HepG2 (cell line): Measurements from ENCODE around the gene COBL. TPM values are rescaled to one million over a fixed set of nuclear protein-coding genes. Genes with fewer than 3 reads are reported as not detected.

Experiments
- ATAC-seq: fragments of 200-7000 bp; cut with Tn5 transposase; 3 replicates; pipeline ENCODE4 v1.9.1; 2020; ENCODE audit warnings: mild to moderate bottlenecking, moderate library complexity
- Bru-seq: library from RNA; stranded (reverse); fragments of 400-500 nt; gene quantifications from one replicate; lab custom pipeline; 2021; lab: Mats Ljungman, UMichigan
- BruChase-seq, 2 experiments: library from RNA; stranded (reverse); fragments of 400-500 nt; gene quantifications; one replicate each; lab custom pipeline; 2021; lab: Mats Ljungman, UMichigan
- BruUV-seq: library from RNA; stranded (reverse); fragments of 400-500 nt; replicated peaks from 2 replicates; lab custom pipeline; 2021; lab: Mats Ljungman, UMichigan
- CTCF ChIA-PET: fragments of 300-600 bp; formaldehyde crosslinking; extraction: SDS; loops from one replicate; lab custom pipeline; 2021; ENCODE audit warnings: low total read pairs, inconsistent platforms, low intra/inter-chr PET ratio; lab: Yijun Ruan, JAX
- POLR2A ChIA-PET: fragments of 350-600 bp; sonication (Branson Sonifier 250); formaldehyde crosslinking; loops from one replicate; lab custom pipeline; 2020; ENCODE audit warnings: antibody characterized with exemption, inconsistent platforms; lab: Yijun Ruan, JAX
- DNase-seq: peaks from one replicate; pipeline ENCODE4 v3.0.0-alpha.2; 2015; ENCODE audit warnings: low spot score
- FAIRE-seq: peaks from 3 replicates; lab custom pipeline; 2011; peaks lifted over from hg19 to GRCh38; lab: Jason Lieb, UNC
- H2AFZ ChIP-seq: one replicate; pipeline ENCODE4 v1.6.1; 2011; ENCODE audit warnings: low read length, inconsistent platforms
- H3K27ac ChIP-seq: fragments of 300-600 bp; 3 replicates; pipeline ENCODE4 v1.8.0; 2011; ENCODE audit warnings: mixed run types, mild to moderate bottlenecking, mixed read lengths, low read length, inconsistent platforms; ENCODE audit not compliant: insufficient read depth; ENCODE audit errors: extremely low read length
- H3K27me3 ChIP-seq, 2 experiments: fragments of 200-600 bp in 1 of 2; 2 replicates in 1 of 2; 3 replicates in 1 of 2; pipeline versions ENCODE4 v1.6.0 to v1.8.0; 2011; ENCODE audit warnings: low read length in 2 of 2, mild to moderate bottlenecking in 2 of 2, moderate library complexity in 2 of 2, inconsistent platforms in 1 of 2; ENCODE audit not compliant: insufficient read depth in 2 of 2, control insufficient read depth in 1 of 2
- H3K36me3 ChIP-seq, 2 experiments: fragments of 200-600 bp in 1 of 2; replicated peaks in 1 of 2; 2 replicates in 1 of 2; 3 replicates in 1 of 2; pipeline versions ENCODE4 v1.5.1 to v1.8.0; 2011; ENCODE audit warnings: low read length in 2 of 2, inconsistent platforms in 1 of 2; ENCODE audit not compliant: insufficient read depth in 2 of 2, control insufficient read depth in 1 of 2
- H3K4me1 ChIP-seq: 2 replicates; pipeline ENCODE4 v1.5.1; 2012; ENCODE audit warnings: low read length, inconsistent platforms; ENCODE audit not compliant: insufficient read depth
- H3K4me2 ChIP-seq: 2 replicates; pipeline ENCODE4 v1.6.0; 2011; ENCODE audit warnings: low read depth, low read length, inconsistent platforms
- H3K4me3 ChIP-seq, 3 experiments: fragments of 200-600 bp in 1 of 3; sonication (generic), shearing (Covaris generic) in 1 of 3; replicated peaks in 1 of 3; 2 replicates each; pipeline ENCODE4 v1.5.1; 2011 to 2016; ENCODE audit warnings: low read length in 3 of 3, inconsistent platforms in 2 of 3, low read depth in 2 of 3, mild to moderate bottlenecking in 2 of 3, control low read depth in 1 of 3, mixed read lengths in 1 of 3; ENCODE audit not compliant: insufficient read depth in 1 of 3
- H3K79me2 ChIP-seq: one replicate; pipeline ENCODE4 v1.6.1; 2011; ENCODE audit warnings: low read length, inconsistent platforms; ENCODE audit not compliant: insufficient read depth
- H3K9ac ChIP-seq: 2 replicates; pipeline ENCODE4 v1.6.0; 2011; ENCODE audit warnings: mild to moderate bottlenecking, low read depth, low read length, inconsistent platforms; ENCODE audit not compliant: insufficient read depth
- H3K9me3 ChIP-seq: 2 replicates; pipeline ENCODE4 v1.5.1; 2012; ENCODE audit warnings: mild to moderate bottlenecking, low read length
- H4K20me1 ChIP-seq: 2 replicates; pipeline ENCODE4 v1.6.0; 2011; ENCODE audit warnings: inconsistent platforms, mild to moderate bottlenecking, low read length, moderate library complexity; ENCODE audit not compliant: insufficient read depth
- EZH2 ChIP-seq: conservative IDR thresholded peaks from 2 replicates; pipeline ENCODE4 v1.6.1; 2012; ENCODE audit warnings: mild to moderate bottlenecking, low read depth, low read length, moderate library complexity
- GLMP ChIP-seq: sonication (generic); formaldehyde crosslinking; IDR thresholded peaks from 2 replicates; pipeline ENCODE4 v1.9.0; 2021; ENCODE audit warnings: missing genetic modification reagents, mild to moderate bottlenecking, borderline replicate concordance
- HIC2 ChIP-seq: sonication (generic); formaldehyde crosslinking; IDR thresholded peaks from 2 replicates; pipeline ENCODE4 v1.9.0; 2022; ENCODE audit warnings: low read depth, missing genetic modification reagents
- HOXA5 ChIP-seq: sonication (generic); formaldehyde crosslinking; IDR thresholded peaks from 2 replicates; pipeline ENCODE4 v1.4.0; 2020; ENCODE audit warnings: missing genetic modification reagents
- KDM5B ChIP-seq: sonication (generic); formaldehyde crosslinking; IDR thresholded peaks from 2 replicates; pipeline ENCODE4 v1.4.0; 2020; ENCODE audit warnings: missing genetic modification reagents, mild to moderate bottlenecking, borderline replicate concordance
- SALL1 ChIP-seq: sonication (generic); formaldehyde crosslinking; IDR thresholded peaks from 2 replicates; pipeline ENCODE4 v1.8.0; 2022; ENCODE audit warnings: mild to moderate bottlenecking, missing genetic modification reagents
- ZEB1 ChIP-seq: IDR thresholded peaks from 2 replicates; pipeline ENCODE4 v1.6.1; 2012; ENCODE audit warnings: mild to moderate bottlenecking, low read depth, inconsistent platforms; ENCODE audit not compliant: insufficient replicate concordance
- ZHX1 ChIP-seq: sonication (generic); formaldehyde crosslinking; IDR thresholded peaks from 2 replicates; pipeline ENCODE4 v1.8.1; 2022; ENCODE audit warnings: low read depth, mild to moderate bottlenecking, missing genetic modification reagents
- ZNF75D ChIP-seq: sonication (generic); formaldehyde crosslinking; IDR thresholded peaks from 2 replicates; pipeline ENCODE4 v1.8.1; 2023; ENCODE audit warnings: missing genetic modification reagents, mild to moderate bottlenecking, borderline replicate concordance
- ZSCAN22 ChIP-seq: sonication (generic); formaldehyde crosslinking; IDR thresholded peaks from 2 replicates; pipeline ENCODE4 v1.4.0; 2020; ENCODE audit warnings: mild to moderate bottlenecking, missing genetic modification reagents
- WGBS: methylation state at CpG from one replicate; pipeline ENCODE4 v1.1.6; 2017; ENCODE audit warnings: low lambda C conversion rate; 5-methylcytosine and 5-hydroxymethylcytosine counted together
- in situ Hi-C: cut with HindIII; loops from 2 replicates; pipeline ENCODE4 v1.10.0; 2017; ENCODE audit warnings: low pct_unique_long_range_greater_than_20kb; ENCODE audit not compliant: extremely low pct_ligation_motif_present
- intact Hi-C: fragments of 100-400 bp; cut with micrococcal nuclease; formaldehyde crosslinking; loops from one replicate; pipeline ENCODE4 v1.10.0; 2022; ENCODE audit not compliant: unreplicated experiment
- long read RNA-seq, 2 experiments: library from RNA in 1 of 2; library from polyadenylated mRNA in 1 of 2; stranded (forward) in 1 of 2; unstranded in 1 of 2; transcript quantifications; one replicate each; pipeline ENCODE4 v2.0.0, GENCODE V29; 2019 to 2022
- polyA minus RNA-seq, 3 experiments: library from RNA; depleted of rRNA, polyadenylated mRNA; stranded (reverse); fragments of >200 nt; gene quantifications; 2 replicates each; pipeline ENCODE4 v1.2.3, GENCODE V29; 2011; ENCODE audit warnings: low replicate concordance in 1 of 3
- polyA plus RNA-seq, 8 experiments: library from polyadenylated mRNA; depleted of rRNA in 3 of 8; stranded (reverse) in 7 of 8; unstranded in 1 of 8; fragments of >200 nt; fragmentation: Illumina TruSeq in 4 of 8; extraction: Trizol in 4 of 8; gene quantifications; 2 replicates each; pipeline versions ENCODE4 v1.2.1 to v1.2.3, GENCODE V29; 2011 to 2016; ENCODE audit warnings: low read depth in 4 of 8, missing spikeins in 1 of 8, mixed read lengths in 1 of 8; ENCODE audit not compliant: insufficient read depth in 1 of 8
- total RNA-seq, 5 experiments: library from RNA; depleted of rRNA; stranded (reverse); fragments of >200 nt; fragmentation: Illumina TruSeq; extraction: Trizol; gene quantifications; 2 replicates each; pipeline ENCODE4 v1.2.3, GENCODE V29; 2016; ENCODE audit warnings: low read depth in 1 of 5

COBL gene
- total RNA-seq (2016; rRNA removed; fragmentation: Illumina TruSeq; extraction: Trizol) (3.8 and 4.4 TPM in 2 replicates), polyA plus RNA-seq (2011; rRNA removed) (4.9 and 8.4 TPM in 2 replicates), polyA minus RNA-seq (2011; rRNA and poly(A)+ RNA removed; ENCODE audit: low replicate concordance) (15.4 and 59.2 TPM in 2 replicates), Bru-seq, nascent RNA (percentile 73 among the genes with signal in this experiment), BruChase-seq, experiment 1, labeled RNA remaining after a 6-hour chase (percentile 59 among the genes with signal in this experiment), BruChase-seq, experiment 2, labeled RNA remaining after a 2-hour chase (percentile 62 among the genes with signal in this experiment)
- 1.7 and 3.4 TPM in 2 replicates for total RNA-seq (2016; cell fraction: cytosol; rRNA removed; fragmentation: Illumina TruSeq; extraction: Trizol; ENCODE audit: low read depth)
- total RNA-seq (2016; cell fraction: insoluble cytoplasmic fraction; rRNA removed; fragmentation: Illumina TruSeq; extraction: Trizol), result 2.9 and 3.7 TPM in 2 replicates
- total RNA-seq (2016; cell fraction: membrane; rRNA removed; fragmentation: Illumina TruSeq; extraction: Trizol), result 3.3 TPM in 2 replicates
- total RNA-seq (2016; cell fraction: nucleus; rRNA removed; fragmentation: Illumina TruSeq; extraction: Trizol), result 7.8 and 8.5 TPM in 2 replicates
- polyA plus RNA-seq (2011; cell fraction: cytosol; rRNA removed), result 3.8 and 4.6 TPM in 2 replicates
- polyA plus RNA-seq (2011; cell fraction: nucleus; rRNA removed), result 5.7 and 7.9 TPM in 2 replicates
- 13.2 and 13.3 TPM in 2 replicates for polyA plus RNA-seq (2012)
- 0.85 and 0.88 TPM in 2 replicates for polyA plus RNA-seq (2016; cell fraction: cytosol; fragmentation: Illumina TruSeq; extraction: Trizol; ENCODE audit: low read depth)
- polyA plus RNA-seq (2016; cell fraction: insoluble cytoplasmic fraction; fragmentation: Illumina TruSeq; extraction: Trizol; ENCODE audit: low read depth), result 4.3 and 5.9 TPM in 2 replicates
- polyA plus RNA-seq (2016; cell fraction: membrane; fragmentation: Illumina TruSeq; extraction: Trizol; ENCODE audit: low read depth), result 1.7 and 2.0 TPM in 2 replicates
- 7.6 and 8.4 TPM in 2 replicates for polyA plus RNA-seq (2016; cell fraction: nucleus; fragmentation: Illumina TruSeq; extraction: Trizol; ENCODE audit: insufficient read depth, low read depth)
- 5.0 and 7.4 TPM in 2 replicates for polyA minus RNA-seq (2011; cell fraction: cytosol; rRNA and poly(A)+ RNA removed)
- 17.9 and 22.8 TPM in 2 replicates for polyA minus RNA-seq (2011; cell fraction: nucleus; rRNA and poly(A)+ RNA removed)
- long read RNA-seq, experiment 1, partial matches to known transcripts, result 3 of 5 reads
- long read RNA-seq, experiment 1, other reads (novel, unspliced or antisense), result 1 of 5 reads
- long read RNA-seq, experiment 2, full-length matches to known transcripts, result 2 of 24 reads
- long read RNA-seq, experiment 2, partial matches to known transcripts, result 6 of 24 reads
- long read RNA-seq, experiment 2, other reads (novel, unspliced or antisense), result 16 of 24 reads

- Histone ChIP-seq H3K4me2 (peak within 1 kb of the TSS; percentile 92), H3K9ac (peak within 1 kb of the TSS; percentile 88), H3K9me3 (no peaks in the 10 kb centered on the region), H3K79me2 (peaks cover 31% of the 10 kb centered on the region), H3K27me3 (peaks cover 0 to 3% of the 10 kb centered on the region in 2 experiments; a peak in 1 of 5 replicates), H2AFZ (no peak within 1 kb of the TSS), H3K4me3 (peak within 1 kb of the TSS; percentile 68 to 83 (median 69)), H3K4me1 (peaks cover 71% of the 10 kb centered on the region), H3K27ac (peak within 1 kb of the TSS; percentile 79), H4K20me1 (0 out of 2 replicates have a peak, but pooled peaks cover 5% of the 10 kb centered on the region), H3K36me3 (no peaks in the 10 kb centered on the region; a peak in 1 of 5 replicates)
- BruUV-seq, result TSS peak; percentile 51
- ChIA-PET CTCF (no interaction called here), POLR2A (interaction anchor here (1.8 kb wide), 1 partner anchor 10 kb away, joined by 4 read pairs; no protein-coding TSS in a partner anchor)
- DNase-seq (no peak), FAIRE-seq (no peak), ATAC-seq (peak; percentile 21)
- in situ Hi-C loops, result no loop called here
- intact Hi-C loops, result loop anchor here (5.0 kb wide), 1 partner anchor 50 kb away; no protein-coding TSS in a partner anchor
- whole genome bisulfite sequencing, result 2% methylated on average over 7 of the region's 94 CpGs
- TF ChIP-seq ZSCAN22 (no peak), KDM5B (CRISPR knock-in tag) (peak; percentile 21; the same call in 1 of the 2 replicates), EZH2 (no peak), HIC2 (CRISPR knock-in tag) (no peak), ZHX1 (CRISPR knock-in tag) (0 out of 2 replicates have a peak, but pooled peaks have one; percentile 15), SALL1 (0 out of 2 replicates have a peak, but pooled peaks have one; percentile 1), ZNF75D (no peak), ZEB1 (no peak), HOXA5 (0 out of 2 replicates have a peak, but pooled peaks have one; percentile 30), GLMP (CRISPR knock-in tag) (no peak)
Observed at GRCh38 chr7:51316666-51317581, at the start of gene COBL. Gene COBL, minus strand, starts transcription at chr7:51316809. Its CDS starts 176 bp downstream, at chr7:51316633.
